Measurements from ENCODE around the gene VAV2.

DNA sequence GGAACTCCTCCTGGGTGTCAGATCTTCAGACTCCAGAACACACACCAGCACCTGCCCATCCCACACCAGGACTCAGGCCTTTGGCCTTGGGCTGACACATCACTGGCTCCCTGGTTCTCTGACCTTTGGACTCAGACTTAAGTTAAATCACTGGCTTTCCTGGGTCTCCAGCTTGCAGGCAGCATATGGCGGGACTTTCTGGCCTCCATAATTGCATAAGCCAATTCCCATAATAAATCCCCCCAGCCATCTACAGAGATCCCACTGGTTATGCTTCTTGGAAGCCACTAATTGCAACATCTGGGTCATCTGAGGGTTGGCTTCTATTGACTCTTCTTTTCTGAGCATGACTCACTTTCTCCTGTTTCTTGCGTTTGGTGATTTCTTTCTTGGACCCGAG, 173.7 kb downstream of the VAV2 start:
- TF ChIP-seq NFIC (IDR thresholded peaks at IDR 0.05) (no peak), FOXM1 (IDR thresholded peaks at IDR 0.05; ENCODE audit: borderline replicate concordance, low read depth) (no peak), EP300 (IDR thresholded peaks at IDR 0.05; ENCODE audit: borderline replicate concordance) (no peak), TEAD4 (IDR thresholded peaks at IDR 0.05) (no peak)
- TF ChIP-seq, protein P1, sequence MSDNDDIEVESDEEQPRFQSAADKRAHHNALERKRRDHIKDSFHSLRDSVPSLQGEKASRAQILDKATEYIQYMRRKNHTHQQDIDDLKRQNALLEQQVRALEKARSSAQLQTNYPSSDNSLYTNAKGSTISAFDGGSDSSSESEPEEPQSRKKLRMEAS (IDR thresholded peaks at IDR 0.05) = no peak
